Stimulated activated CD8-positive, alpha-beta memory T cell treated with anti-CD3 and anti-CD28 coated beads, Interleukin-12 subunit alpha, Interleukin-12 subunit beta, amount 100 ng/mL, for 4 hours (primary cell): ENCODE results near the gene SLC1A7.

ENCODE experiments used
- DNase-seq: peaks from one replicate; pipeline ENCODE4 v3.0.0-alpha.2; 2020; ENCODE audit warnings: low read depth

SLC1A7 gene

DNA sequence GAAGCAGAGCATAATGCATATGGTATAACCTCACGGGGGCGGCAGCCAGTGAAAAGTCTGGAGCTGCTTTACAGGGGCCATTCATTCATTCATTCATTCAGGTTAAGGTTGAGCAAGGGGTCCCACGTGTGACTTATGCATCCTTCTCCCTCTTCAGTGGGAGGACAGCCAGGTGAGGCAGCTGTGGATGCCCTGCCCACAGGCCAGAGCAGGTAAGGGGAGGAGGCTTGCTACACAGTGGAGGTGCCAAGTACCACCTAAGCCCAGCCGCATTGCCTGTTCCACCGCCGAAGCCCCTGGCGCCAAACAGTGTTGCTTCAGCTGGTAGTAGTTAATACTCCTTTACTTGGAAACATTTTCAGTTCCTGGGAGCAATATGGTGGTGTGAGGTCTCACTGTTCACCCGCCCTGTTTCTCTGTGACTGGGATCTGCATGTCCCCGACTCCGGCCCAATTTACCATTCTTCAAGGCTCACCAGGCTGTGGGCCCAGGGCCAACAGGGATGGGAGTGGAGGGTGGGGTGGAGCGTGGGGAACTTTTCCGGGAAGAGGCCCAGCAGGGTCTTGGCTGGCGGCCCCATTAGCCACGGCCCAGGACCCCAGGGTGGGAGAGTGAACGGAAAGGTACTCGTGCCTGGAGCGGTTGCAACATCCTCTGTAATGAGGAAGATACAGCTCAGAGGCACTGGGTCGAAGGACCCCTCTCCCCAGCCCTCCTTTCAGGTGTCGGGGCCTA is 81.1 kb downstream of the SLC1A7 start:
- DNase-seq: no peak

DNA sequence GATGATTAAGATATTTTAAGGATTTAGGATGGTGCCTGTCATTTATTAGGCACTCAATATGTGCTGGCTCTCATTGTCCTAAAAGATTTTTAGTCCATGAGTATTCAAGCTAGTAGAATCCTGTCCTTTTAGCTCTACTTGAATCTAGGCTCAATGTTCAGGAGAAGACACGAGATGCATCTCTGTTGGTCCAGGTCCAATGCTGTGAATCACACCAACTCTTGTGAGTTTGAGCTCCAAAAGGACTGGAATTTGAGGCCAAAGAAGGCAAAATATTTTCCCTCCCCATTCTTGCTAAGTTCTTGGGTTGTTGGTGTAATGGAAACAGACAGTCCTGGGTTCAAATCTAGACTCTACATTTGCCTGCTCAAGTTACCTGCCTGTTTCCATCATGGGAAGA is 81.9 kb downstream of the SLC1A7 start:
- DNase-seq: no peak

DNA sequence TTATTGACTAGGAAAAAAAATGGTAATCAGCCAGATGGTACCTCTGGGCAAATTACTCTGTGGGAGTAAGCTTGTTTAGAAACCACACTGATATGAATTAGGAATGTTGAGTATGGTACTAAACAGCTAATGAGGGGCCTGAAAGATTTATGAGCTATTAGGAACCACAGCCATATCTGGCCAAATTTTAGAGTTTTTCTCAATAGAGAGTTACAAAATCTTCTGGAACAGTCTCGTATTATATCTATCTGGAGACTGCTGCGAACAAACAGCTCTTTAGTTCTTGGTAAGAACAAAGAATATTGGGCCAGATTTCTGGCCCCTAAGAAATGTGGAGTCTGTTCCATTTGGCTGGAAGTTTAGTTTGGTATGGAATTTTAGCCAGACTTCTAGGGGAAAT is 85.3 kb downstream of the SLC1A7 start:
- DNase-seq: no peak

DNA sequence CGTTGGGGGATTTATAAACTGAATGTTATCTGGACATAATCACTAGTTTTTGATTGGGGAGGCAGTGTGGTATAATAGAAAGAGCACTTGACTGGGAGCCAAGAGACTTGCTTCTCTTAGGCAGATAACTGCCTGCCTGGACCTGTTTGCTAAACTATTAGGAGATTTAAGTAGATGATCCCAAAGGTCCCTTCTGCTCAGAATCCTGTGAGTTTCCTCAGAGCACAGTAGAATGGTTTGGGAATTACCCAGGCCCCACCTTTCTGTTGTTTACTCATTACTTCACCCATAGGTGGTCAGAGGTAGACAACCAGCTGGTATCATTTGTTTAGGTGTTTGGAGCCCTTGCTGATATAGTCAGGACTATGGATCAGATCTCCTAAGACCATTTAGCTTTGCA is 90.8 kb downstream of the SLC1A7 start:
- DNase-seq: no peak

DNA sequence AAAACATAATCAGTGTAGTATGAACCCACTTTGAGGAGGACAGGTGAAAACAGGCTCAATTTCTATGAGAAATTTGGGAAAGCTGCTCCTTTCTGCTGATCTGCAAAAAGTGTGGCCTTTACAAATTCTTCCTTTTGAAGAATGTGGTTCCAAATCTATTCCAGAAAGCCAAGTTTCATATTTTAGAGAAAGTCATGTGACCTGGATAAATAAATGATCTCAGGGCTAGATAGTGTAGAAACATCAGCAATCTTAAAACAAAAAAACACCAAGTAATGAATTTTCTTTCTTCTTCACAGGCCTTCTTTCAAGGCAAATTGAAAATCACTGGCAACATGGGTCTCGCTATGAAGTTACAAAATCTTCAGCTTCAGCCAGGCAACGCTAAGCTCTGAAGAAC is 92.1 kb downstream of the SLC1A7 start:
- no peak for DNase-seq

DNA sequence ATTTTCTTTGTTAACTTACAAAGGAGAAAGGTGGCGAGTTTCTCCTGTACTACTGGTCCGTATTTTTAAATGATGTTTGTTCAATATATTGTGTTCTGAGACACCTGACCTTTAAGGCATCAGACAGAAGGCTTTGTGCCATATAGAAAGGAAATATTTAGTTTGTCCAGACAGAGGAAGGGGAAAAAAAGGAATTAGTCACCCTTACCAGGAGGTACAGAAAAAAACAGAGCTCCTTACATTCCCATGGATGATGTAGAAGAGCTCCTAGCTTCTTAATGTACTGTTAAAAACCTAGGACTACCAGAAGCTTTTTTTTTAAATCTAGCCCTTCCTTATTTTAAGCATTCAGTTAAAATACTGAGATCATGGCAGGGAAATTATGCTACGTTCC is 92.9 kb downstream of the SLC1A7 start:
- no peak for DNase-seq

DNA sequence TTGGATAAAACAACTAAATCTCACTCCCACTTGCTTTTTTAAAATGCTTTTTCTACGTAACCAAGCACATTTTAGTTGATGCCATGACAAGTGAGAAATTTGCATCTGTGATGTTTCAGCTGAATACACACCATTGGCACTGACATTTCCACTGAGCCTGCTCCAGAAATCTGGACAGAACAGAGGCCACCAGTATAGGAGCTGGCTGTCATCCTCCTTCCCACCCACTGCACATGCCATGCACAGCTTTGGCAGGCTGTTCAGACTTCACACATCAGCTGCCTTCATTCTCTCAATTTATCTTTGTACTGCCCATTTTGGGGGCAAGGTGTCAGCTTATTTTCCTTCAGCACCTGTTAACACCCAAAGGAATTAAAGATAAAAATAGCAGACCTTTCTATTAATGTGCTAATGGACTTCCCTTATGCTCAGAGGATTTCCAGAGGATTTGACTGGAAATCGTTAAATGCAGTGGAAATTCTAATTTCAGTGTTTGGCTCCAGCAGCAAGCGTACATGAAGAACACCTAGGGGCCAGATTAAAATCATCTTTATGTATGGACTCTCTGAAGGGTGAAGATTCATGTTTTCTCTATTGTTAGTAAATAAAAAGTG is 93.4 kb downstream of the SLC1A7 start:
- DNase-seq: no peak

DNA sequence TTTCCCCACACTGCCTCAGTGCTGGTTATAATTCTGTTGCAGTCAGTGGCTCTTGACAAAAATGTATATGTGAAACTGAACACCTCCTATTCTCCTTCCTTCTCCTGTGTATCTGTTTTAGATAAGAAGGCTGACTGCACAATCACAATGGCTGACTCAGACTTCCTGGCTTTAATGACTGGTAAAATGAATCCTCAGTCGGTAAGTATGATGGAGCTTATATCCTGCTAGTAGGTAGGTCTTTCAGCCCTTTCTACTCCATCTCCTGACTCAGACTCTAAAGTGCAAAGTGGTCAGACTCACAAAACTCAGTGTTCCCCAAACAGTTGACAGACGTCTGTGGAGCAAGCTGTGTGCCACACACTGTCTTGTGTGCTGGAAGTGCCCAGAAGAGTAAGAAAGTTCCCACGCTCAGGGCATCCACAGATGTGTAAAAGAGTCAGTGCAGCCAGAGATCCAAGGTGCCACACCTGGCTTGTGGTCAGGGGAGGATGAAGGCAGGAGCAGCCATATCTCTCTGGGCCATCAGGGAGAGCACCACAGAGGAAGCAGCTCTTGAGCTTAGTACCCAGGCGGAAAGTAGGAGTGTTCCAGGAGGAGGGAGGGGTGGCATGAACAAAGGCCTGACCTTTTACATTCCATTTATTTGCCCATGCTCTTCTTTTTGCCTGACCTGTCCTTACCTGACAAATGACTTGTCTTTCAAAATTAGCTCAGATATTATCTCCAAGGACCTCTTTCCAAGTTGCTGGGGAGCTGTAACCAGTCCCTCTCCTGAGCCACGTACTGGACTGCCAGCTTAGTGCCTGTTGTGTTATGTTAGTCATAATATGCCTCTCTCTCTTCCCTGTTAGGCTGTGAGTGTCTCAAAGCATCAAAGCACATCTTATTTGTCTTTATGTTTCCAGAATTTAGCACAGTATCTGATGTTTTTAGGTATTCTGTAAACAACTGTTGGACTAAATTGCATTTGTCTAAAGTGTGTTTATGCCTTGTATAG is 94.4 kb downstream of the SLC1A7 start:
- DNase-seq: no peak

DNA sequence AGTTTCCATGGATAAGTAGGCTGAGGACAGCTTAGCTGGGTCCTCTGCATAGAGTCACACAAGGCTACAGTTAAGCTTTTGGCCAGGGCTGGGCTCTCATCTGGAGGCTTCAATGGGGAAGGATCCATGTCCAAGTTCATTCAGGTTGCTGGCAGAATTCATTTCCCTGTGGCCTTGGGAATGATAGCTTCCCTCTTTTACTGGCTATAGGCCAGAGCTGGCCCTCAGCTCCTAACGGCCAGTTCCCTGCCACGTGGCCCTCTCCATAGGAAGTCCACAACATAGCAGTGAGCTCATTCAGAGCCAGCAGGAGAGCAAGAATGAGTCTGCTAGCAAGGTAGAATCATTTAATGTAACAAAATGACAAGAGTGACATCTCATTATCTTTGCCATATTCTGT is 95.5 kb downstream of the SLC1A7 start:
- DNase-seq: no peak

DNA sequence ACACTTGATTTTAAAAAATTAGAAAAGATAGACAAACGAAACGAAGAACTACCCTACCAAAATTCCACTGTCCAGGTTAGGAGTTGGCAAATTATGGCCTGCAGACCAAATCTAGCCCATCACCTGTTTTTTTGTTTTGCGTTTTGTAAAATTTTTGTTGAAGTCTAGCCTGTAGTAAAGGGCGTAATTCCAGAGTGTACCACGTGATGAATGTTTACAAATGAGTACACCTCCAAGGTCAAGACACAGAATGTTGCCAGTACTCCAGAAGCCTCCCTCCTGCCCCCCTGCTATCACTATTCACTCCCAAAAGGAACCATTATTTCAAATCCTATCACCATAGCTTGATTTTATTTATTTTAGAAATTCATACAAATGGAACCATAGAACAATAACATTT is 97.5 kb downstream of the SLC1A7 start:
- DNase-seq: no peak

DNA sequence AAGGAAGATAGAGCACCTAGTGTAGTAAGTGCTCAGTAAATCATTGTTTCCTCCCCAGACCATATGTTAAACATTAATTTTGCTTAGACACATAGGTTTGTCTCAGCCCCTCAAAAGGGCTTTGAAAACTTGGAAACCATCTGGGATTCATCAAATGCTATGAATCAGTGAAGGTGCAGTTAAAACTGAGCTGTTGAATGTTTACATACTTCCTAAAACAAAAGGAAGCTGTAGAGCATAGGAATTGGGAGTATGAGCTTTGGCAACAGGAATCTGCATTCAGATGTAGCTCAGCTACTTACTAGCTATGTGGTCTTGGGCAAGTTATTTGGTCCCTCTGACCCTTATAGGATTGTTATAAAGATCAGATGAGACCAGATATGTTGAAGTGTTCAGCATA is 99.2 kb downstream of the SLC1A7 start:
- no peak for DNase-seq

DNA sequence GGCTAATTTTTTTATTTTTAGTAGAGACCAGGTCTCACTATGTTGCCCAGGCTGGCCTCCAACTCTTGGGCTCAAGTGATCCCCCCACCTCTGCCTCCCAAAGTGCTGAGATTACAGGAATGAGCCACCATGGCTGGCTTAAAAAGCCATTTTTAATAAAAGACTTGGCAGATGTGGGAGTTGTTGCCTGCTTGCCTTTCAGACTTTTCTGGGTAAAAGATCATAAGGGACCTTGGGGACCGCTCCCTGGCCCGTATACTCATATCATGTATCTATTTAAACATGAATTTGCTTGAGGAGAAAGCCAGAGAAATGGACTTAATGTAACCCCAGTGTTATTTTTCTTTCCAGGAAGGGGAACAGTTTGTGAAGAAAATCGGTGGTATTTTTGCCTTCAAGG is 103.9 kb downstream of the SLC1A7 start:
- no peak for DNase-seq
